ENCODE measurements around the gene PIAS4.

Gene PIAS4

GRCh38 chr19:4080473-4080872, 72.9 kb downstream of the PIAS4 start:
- DNase-seq: no peak

GRCh38 chr19:4081441-4082129, 74.0 kb downstream of the PIAS4 start:
- no peak for DNase-seq

GRCh38 chr19:4082172-4082571, 74.6 kb downstream of the PIAS4 start:
- DNase-seq: no peak

- no peak for DNase-seq
These were observed 76.4 kb downstream of the PIAS4 start for GRCh38 chr19:4083677-4084546.

GRCh38 chr19:4084547-4084877, 77.0 kb downstream of the PIAS4 start:
- DNase-seq: no peak

- no peak for DNase-seq
These were observed 78.9 kb downstream of the PIAS4 start for GRCh38 chr19:4086411-4086867.

- no peak for DNase-seq
These were observed 80.5 kb downstream of the PIAS4 start for GRCh38 chr19:4087787-4088679.

GRCh38 chr19:4088975-4089374, 81.4 kb downstream of the PIAS4 start:
- DNase-seq: no peak
